WTC11 (cell line): ENCODE measurements around the gene ADCY3.

ENCODE experiments used
- ATF3 ChIP-seq: sonication (generic); formaldehyde crosslinking; conservative IDR thresholded peaks from 2 replicates; pipeline ENCODE4 v1.8.1; 2022; ENCODE audit warnings: mild to moderate bottlenecking, missing genetic modification reagents
- GRHL2 ChIP-seq: fragments of 250-450 bp; sonication (Bioruptor Pico); IDR thresholded peaks from 2 replicates; pipeline ENCODE4 v1.8.0; 2022; ENCODE audit warnings: mild to moderate bottlenecking, moderate library complexity; ENCODE audit not compliant: insufficient replicate concordance, severe bottlenecking
- SP1 ChIP-seq: sonication (generic); formaldehyde crosslinking; conservative IDR thresholded peaks from 2 replicates; pipeline ENCODE4 v1.8.1; 2022; ENCODE audit warnings: missing genetic modification reagents
- USF1 ChIP-seq: sonication (generic); formaldehyde crosslinking; IDR thresholded peaks from 2 replicates; pipeline ENCODE4 v1.8.0; 2022; ENCODE audit warnings: mild to moderate bottlenecking, missing genetic modification reagents
- USF2 ChIP-seq: sonication (generic); formaldehyde crosslinking; IDR thresholded peaks from 2 replicates; pipeline ENCODE4 v1.8.1; 2023; ENCODE audit warnings: mild to moderate bottlenecking, missing genetic modification reagents, moderate library complexity
- TF ChIP-seq, protein P1 (sequence below): fragments of 200-600 bp; IDR thresholded peaks from 2 replicates; pipeline ENCODE4 v1.8.0; 2022; ENCODE audit warnings: antibody characterized with exemption

DNA sequence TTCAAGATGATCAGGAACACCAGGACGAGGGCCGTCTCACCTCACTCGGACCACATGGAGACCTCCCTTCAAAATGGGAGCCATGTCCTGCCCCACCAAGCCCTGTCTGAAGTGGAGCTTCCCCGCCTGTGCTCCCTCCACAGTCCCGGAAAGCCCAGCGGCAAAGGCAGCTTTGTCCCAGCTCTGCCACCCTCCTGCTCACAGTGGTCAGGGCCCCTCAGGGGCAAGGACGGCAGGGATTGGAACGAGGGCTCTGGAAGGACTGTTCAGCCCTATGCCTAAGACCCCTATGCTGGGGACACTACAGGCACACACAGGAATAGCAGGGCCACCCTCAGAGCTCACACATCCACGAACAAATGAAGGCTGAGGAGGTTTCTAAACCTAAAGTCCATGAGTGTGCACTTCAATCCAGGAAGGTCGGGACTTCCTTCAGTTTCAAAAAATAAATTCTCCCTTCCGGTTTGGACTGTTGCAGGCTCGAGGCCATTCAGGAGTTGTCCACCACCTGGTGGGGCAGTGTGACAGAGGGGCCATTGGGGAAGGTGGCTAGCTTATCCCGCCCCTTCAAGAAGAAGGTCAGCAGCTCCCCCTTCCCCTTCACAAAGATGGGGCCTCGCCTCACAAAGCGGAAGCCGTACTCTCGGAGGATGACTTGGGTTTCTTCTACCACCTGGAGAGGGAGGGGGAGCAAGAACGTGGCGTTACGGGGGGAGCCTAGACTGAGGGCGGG, 100.4 kb downstream of the ADCY3 start:
- TF ChIP-seq, protein P1, sequence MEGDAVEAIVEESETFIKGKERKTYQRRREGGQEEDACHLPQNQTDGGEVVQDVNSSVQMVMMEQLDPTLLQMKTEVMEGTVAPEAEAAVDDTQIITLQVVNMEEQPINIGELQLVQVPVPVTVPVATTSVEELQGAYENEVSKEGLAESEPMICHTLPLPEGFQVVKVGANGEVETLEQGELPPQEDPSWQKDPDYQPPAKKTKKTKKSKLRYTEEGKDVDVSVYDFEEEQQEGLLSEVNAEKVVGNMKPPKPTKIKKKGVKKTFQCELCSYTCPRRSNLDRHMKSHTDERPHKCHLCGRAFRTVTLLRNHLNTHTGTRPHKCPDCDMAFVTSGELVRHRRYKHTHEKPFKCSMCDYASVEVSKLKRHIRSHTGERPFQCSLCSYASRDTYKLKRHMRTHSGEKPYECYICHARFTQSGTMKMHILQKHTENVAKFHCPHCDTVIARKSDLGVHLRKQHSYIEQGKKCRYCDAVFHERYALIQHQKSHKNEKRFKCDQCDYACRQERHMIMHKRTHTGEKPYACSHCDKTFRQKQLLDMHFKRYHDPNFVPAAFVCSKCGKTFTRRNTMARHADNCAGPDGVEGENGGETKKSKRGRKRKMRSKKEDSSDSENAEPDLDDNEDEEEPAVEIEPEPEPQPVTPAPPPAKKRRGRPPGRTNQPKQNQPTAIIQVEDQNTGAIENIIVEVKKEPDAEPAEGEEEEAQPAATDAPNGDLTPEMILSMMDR: no peak
- TF ChIP-seq SP1 (CRISPR knock-in tag) (no peak), ATF3 (CRISPR knock-in tag) (no peak), USF1 (CRISPR knock-in tag) (no peak), GRHL2 (CRISPR knock-in tag) (no peak), USF2 (CRISPR knock-in tag) (no peak)
